Esophagus squamous epithelium (tissue), 4 donors: Measurements from ENCODE around the gene SRPRB.

Source experiments
- POLR2A ChIP-seq, 4 donors: fragments of 450-650 bp; IDR thresholded peaks; one replicate each; pipeline ENCODE4 v1.6.1; 2017; ENCODE audit warnings: antibody characterized with exemption in 4 of 4, mild to moderate bottlenecking in 4 of 4, moderate library complexity in 3 of 4
- TF ChIP-seq, protein P1 (sequence below), 6 experiments: fragments of 450-650 bp in 4 of 6; fragments of 200-600 bp in 2 of 6; sonication (generic) in 2 of 6; IDR thresholded peaks; one replicate each; pipeline ENCODE4 v1.5.1; 2016 to 2019; ENCODE audit warnings: antibody characterized with exemption in 6 of 6, mild to moderate bottlenecking in 4 of 6, moderate library complexity in 4 of 6

- TF ChIP-seq, protein P1, sequence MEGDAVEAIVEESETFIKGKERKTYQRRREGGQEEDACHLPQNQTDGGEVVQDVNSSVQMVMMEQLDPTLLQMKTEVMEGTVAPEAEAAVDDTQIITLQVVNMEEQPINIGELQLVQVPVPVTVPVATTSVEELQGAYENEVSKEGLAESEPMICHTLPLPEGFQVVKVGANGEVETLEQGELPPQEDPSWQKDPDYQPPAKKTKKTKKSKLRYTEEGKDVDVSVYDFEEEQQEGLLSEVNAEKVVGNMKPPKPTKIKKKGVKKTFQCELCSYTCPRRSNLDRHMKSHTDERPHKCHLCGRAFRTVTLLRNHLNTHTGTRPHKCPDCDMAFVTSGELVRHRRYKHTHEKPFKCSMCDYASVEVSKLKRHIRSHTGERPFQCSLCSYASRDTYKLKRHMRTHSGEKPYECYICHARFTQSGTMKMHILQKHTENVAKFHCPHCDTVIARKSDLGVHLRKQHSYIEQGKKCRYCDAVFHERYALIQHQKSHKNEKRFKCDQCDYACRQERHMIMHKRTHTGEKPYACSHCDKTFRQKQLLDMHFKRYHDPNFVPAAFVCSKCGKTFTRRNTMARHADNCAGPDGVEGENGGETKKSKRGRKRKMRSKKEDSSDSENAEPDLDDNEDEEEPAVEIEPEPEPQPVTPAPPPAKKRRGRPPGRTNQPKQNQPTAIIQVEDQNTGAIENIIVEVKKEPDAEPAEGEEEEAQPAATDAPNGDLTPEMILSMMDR (IDR thresholded peaks at IDR 0.05) = no peak
- no peak for TF ChIP-seq POLR2A (IDR thresholded peaks at IDR 0.05)
Measured at GRCh38 chr3:133849346-133849745, 43.7 kb downstream of the SRPRB start.
